ENCODE data around the gene FPR3. TPM values are rescaled to one million over a fixed set of nuclear protein-coding genes. Genes with fewer than 3 reads are reported as not detected.

Gene FPR3
- total RNA-seq, 4 donors from 2014 or later = 0.81 to 2.9 (median 2.1) TPM

DNA sequence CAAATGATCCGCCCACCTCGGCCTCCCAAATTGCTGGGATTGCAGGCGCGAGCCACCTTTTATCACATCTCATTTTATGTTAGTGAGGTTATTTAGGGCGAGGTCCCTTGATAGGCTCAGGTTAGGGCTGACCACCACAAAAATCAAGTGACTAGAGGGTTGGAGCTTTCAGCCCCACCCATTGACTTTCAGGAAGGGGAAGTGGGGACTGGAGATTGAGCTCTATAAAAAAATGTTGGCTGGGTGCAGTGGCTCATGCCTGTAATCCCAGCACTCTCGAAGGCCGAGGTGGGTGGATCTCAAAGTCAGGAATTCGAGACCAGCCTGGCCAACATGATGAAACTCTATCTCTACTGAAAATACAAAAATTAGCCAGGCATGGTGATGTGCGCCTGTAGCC is 20.1 kb downstream of the FPR3 start:
- Histone ChIP-seq H3K27ac (no peak overlapping the region), H3K9me3 (no peaks in the 10 kb centered on the region), H3K4me3 (no peak overlapping the region), H3K27me3 (no peaks in the 10 kb centered on the region), H3K4me1 (peaks cover 7% of the 10 kb centered on the region), H3K36me3 (no peaks in the 10 kb centered on the region)
- 89% methylated on average over 9 of the region's 9 CpGs for WGBS
- TF ChIP-seq EP300 (IDR thresholded peaks at IDR 0.05) = no peak
- no peak for TF ChIP-seq POLR2AphosphoS5 (IDR thresholded peaks at IDR 0.05)
- no peak for TF ChIP-seq POLR2A (IDR thresholded peaks at IDR 0.05)
- TF ChIP-seq, protein P1, sequence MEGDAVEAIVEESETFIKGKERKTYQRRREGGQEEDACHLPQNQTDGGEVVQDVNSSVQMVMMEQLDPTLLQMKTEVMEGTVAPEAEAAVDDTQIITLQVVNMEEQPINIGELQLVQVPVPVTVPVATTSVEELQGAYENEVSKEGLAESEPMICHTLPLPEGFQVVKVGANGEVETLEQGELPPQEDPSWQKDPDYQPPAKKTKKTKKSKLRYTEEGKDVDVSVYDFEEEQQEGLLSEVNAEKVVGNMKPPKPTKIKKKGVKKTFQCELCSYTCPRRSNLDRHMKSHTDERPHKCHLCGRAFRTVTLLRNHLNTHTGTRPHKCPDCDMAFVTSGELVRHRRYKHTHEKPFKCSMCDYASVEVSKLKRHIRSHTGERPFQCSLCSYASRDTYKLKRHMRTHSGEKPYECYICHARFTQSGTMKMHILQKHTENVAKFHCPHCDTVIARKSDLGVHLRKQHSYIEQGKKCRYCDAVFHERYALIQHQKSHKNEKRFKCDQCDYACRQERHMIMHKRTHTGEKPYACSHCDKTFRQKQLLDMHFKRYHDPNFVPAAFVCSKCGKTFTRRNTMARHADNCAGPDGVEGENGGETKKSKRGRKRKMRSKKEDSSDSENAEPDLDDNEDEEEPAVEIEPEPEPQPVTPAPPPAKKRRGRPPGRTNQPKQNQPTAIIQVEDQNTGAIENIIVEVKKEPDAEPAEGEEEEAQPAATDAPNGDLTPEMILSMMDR (IDR thresholded peaks at IDR 0.05) = no peak
- DNase-seq (ENCODE audit: low spot score in 2 of 2) = no peak

DNA sequence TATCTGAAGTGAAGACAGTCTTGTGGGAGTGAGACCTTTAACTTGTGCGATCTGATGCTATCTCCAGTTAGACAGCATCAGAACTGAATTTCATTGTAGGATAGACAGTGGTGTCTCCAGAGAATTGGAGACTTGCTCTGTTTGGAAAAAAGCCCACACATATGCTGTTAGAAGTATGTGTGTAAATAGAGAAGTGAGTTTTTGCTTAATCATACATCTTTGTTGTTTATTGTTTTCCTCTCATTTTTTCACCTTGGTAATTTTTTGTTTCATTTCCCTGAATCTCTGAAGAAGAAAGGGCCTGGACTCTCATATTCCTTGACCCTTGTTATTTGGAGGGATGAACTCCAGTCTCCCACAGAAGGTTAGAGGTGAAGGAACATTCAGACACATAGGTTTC is 21.8 kb downstream of the FPR3 start:
- no peaks in the 10 kb centered on the region for H3K27me3 ChIP-seq
- DNase-seq (ENCODE audit: low spot score in 2 of 2) = no peak

DNA sequence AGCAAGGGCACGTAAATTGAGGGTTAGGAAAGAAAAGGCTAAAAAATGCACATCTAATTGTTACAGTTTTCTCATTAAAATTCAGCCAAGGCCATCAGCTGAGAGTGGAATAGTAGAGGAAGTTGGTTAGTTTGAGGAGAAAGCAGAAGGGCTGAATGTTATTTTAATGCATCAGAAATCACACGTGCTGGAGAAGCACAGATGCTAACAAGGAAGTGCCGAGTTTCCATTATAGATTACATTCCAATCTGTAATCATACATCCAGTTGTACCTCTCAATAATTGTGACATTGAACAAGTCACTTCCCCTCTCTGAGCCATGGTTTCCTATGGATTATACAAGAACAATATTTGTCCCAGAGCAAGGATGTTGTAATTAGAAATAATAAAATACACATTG is 25.1 kb downstream of the FPR3 start:
- Histone ChIP-seq H3K9me3 (no peaks in the 10 kb centered on the region), H3K4me1 (no peaks in the 10 kb centered on the region), H3K36me3 (no peaks in the 10 kb centered on the region), H3K27ac (no peak overlapping the region), H3K4me3 (no peak overlapping the region), H3K27me3 (no peaks in the 10 kb centered on the region)
- TF ChIP-seq POLR2AphosphoS5 (IDR thresholded peaks at IDR 0.05) = no peak
- TF ChIP-seq, protein P1 (IDR thresholded peaks at IDR 0.05) = no peak
- TF ChIP-seq EP300 (IDR thresholded peaks at IDR 0.05) = no peak
- TF ChIP-seq POLR2A (IDR thresholded peaks at IDR 0.05) = no peak
- 65% methylated on average over 3 of the region's 3 CpGs for WGBS
- DNase-seq (ENCODE audit: low spot score in 2 of 2) = no peak

More for the DNA sequence above, 21.8 kb downstream of the FPR3 start:
- TF ChIP-seq POLR2AphosphoS5 (IDR thresholded peaks at IDR 0.05) (no peak), EP300 (IDR thresholded peaks at IDR 0.05) (no peak), POLR2A (IDR thresholded peaks at IDR 0.05) (no peak)
- TF ChIP-seq, protein P1 (IDR thresholded peaks at IDR 0.05) = no peak
- no peak overlapping the region for H3K27ac ChIP-seq
- H3K4me1 ChIP-seq = no peaks in the 10 kb centered on the region
- no peak overlapping the region for H3K4me3 ChIP-seq
- WGBS = 69% methylated on average over 1 of the region's 1 CpG
- H3K9me3 ChIP-seq = no peaks in the 10 kb centered on the region
- no peaks in the 10 kb centered on the region for H3K36me3 ChIP-seq

DNA sequence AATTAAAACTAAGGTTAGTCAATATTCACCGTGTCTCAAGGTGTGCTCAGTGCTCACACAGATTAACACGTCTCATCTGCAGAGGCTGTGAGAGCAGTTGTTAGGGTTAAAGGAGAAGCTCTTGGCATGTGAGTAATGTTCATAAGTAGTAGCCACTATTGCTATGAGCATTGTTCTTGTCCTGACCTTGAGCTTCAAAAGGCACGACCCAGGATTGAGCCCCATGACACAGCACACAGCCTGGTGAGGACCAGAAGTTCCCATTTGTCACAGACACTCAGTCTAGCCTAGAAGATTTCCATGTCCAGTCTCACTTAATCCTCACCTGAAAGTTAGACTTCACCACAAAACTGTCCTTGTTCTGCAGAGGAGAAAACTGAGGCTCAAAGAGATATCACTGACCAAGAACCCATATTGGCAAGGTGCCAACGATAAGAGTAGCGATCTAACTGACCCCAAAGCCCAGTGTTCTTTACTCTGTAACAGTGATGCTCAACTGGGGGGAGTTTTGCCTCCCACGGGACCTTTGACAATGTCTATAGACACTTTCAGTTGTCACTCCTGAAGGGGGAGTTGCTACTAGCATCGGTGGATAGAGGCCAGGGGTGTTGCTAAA is 26.0 kb downstream of the FPR3 start:
- Histone ChIP-seq H3K27me3 (no peaks in the 10 kb centered on the region), H3K36me3 (no peaks in the 10 kb centered on the region), H3K4me1 (no peaks in the 10 kb centered on the region), H3K4me3 (no peak overlapping the region), H3K9me3 (no peaks in the 10 kb centered on the region), H3K27ac (no peak overlapping the region)
- 75% methylated on average over 7 of the region's 7 CpGs for WGBS
- no peak for DNase-seq (ENCODE audit: low spot score in 2 of 2)
- TF ChIP-seq POLR2A (IDR thresholded peaks at IDR 0.05) = no peak
- no peak for TF ChIP-seq EP300 (IDR thresholded peaks at IDR 0.05)
- TF ChIP-seq POLR2AphosphoS5 (IDR thresholded peaks at IDR 0.05) = no peak
- TF ChIP-seq, protein P1 (IDR thresholded peaks at IDR 0.05) = no peak

DNA sequence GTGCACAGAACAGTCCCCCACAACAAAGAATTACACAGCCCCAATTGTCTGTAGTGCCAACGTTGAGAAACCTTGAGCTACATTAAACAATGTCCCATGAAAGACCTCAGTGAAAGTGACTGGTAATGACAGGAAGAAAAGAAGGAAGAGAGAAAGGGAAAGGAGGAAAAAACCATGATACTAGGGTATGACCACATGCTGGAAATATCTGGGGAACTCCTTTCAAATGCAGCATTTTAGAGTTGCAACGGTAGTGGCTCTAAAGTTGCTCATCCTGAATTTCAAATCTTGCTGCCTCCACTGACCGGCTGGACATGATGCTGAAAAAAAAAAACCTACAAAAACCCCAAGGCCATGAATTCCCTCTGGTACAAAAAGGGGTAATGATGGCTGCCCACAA is 26.5 kb downstream of the FPR3 start:
- DNase-seq (ENCODE audit: low spot score in 2 of 2) = no peak
- Histone ChIP-seq H3K9me3 (no peaks in the 10 kb centered on the region), H3K4me1 (no peaks in the 10 kb centered on the region), H3K27ac (no peak overlapping the region), H3K27me3 (no peaks in the 10 kb centered on the region), H3K36me3 (no peaks in the 10 kb centered on the region), H3K4me3 (no peak overlapping the region)
- TF ChIP-seq EP300 (IDR thresholded peaks at IDR 0.05) = no peak
- TF ChIP-seq, protein P1 (IDR thresholded peaks at IDR 0.05) = no peak
- TF ChIP-seq POLR2AphosphoS5 (IDR thresholded peaks at IDR 0.05) = no peak
- no peak for TF ChIP-seq POLR2A (IDR thresholded peaks at IDR 0.05)
- WGBS = 65% methylated on average over 3 of the region's 3 CpGs
